NOMO-1 treated with DMSO at 0.1 percent for 48 hours (cell line): ENCODE data around the gene CRB3.
A peak's percentile ranks its signal among the peaks of the same experiment; 100 is the strongest.

Experiments used
- DNase-seq: peaks from one replicate; lab custom pipeline; 2025; ENCODE audit not compliant: unreplicated experiment; lab: John Stamatoyannopoulos, UW

CRB3 gene

GRCh38 chr19:6431891-6432290 is 32.2 kb upstream of the CRB3 start:
- DNase-seq = no peak

- DNase-seq = no peak
Observed at GRCh38 chr19:6433165-6433564, 30.9 kb upstream of the CRB3 start.

GRCh38 chr19:6433663-6434062 is 30.4 kb upstream of the CRB3 start, which contains the start of gene SLC25A41:
Gene SLC25A41 (minus strand): TSS chr19:6433763. CDS start chr19:6433693, 70 bp downstream.
- DNase-seq = no peak

- DNase-seq = no peak
Observed at GRCh38 chr19:6439743-6440142, 24.3 kb upstream of the CRB3 start.

- DNase-seq = no peak
Observed at GRCh38 chr19:6440905-6441304, 23.2 kb upstream of the CRB3 start.

GRCh38 chr19:6442087-6442688 is 21.9 kb upstream of the CRB3 start:
- no peak for DNase-seq

GRCh38 chr19:6443986-6444385 is 20.1 kb upstream of the CRB3 start:
- DNase-seq = no peak

- DNase-seq = no peak
Observed at GRCh38 chr19:6446452-6446851, 17.6 kb upstream of the CRB3 start.

- no peak for DNase-seq
Observed at GRCh38 chr19:6448045-6448444, 16.0 kb upstream of the CRB3 start.

- no peak for DNase-seq
Observed at GRCh38 chr19:6450166-6450565, 13.9 kb upstream of the CRB3 start.

GRCh38 chr19:6451583-6452222 is 12.4 kb upstream of the CRB3 start:
- DNase-seq = no peak

- no peak for DNase-seq
Observed at GRCh38 chr19:6452223-6452614, 11.9 kb upstream of the CRB3 start.

GRCh38 chr19:6452899-6453298 is 11.2 kb upstream of the CRB3 start:
- no peak for DNase-seq

GRCh38 chr19:6453951-6454565 is 10.0 kb upstream of the CRB3 start:
- DNase-seq = no peak

- no peak for DNase-seq
Observed at GRCh38 chr19:6455924-6456323, 8.1 kb upstream of the CRB3 start.

GRCh38 chr19:6457958-6458694 is 5.9 kb upstream of the CRB3 start:
- DNase-seq = no peak

GRCh38 chr19:6458695-6459261 is 5.3 kb upstream of the CRB3 start:
- no peak for DNase-seq

- DNase-seq = peak; percentile 53
Observed at GRCh38 chr19:6459262-6460098, 4.6 kb upstream of the CRB3 start, which contains the start of gene SLC25A23. Gene SLC25A23 (minus strand): TSS chr19:6459792. CDS start chr19:6459628, 164 bp downstream.

- DNase-seq = peak; percentile 99
Observed at GRCh38 chr19:6460099-6460884, 3.8 kb upstream of the CRB3 start.

GRCh38 chr19:6465006-6465405 is 935 bp downstream of the CRB3 start:
- DNase-seq = no peak
